Spleen (tissue), 11 donors: ENCODE data around the gene LRIG3. TPM values are rescaled to one million over a fixed set of nuclear protein-coding genes. Genes with fewer than 3 reads are reported as not detected.

Source experiments
- DNase-seq: peaks from one replicate; pipeline ENCODE4 v3.0.0-alpha.2; 2020
- H3K27ac ChIP-seq, 8 donors: fragments of 200-600 bp; sonication (generic) in 7 of 8; 1 replicate in 4 of 8; 2 replicates in 4 of 8; pipeline versions ENCODE4 v1.5.0 to v1.8.0; 2016 to 2021; ENCODE audit warnings: inconsistent platforms in 4 of 8, mild to moderate bottlenecking in 4 of 8, moderate library complexity in 1 of 8
- H3K27me3 ChIP-seq, 7 donors: fragments of 200-600 bp; sonication (generic) in 6 of 7; replicated peaks in 1 of 7; 1 replicate in 4 of 7; 2 replicates in 3 of 7; pipeline versions ENCODE4 v1.5.0 to v1.8.0; 2016 to 2021; ENCODE audit warnings: inconsistent platforms in 3 of 7, mild to moderate bottlenecking in 1 of 7
- H3K36me3 ChIP-seq, 6 donors: fragments of 200-600 bp; sonication (generic) in 5 of 6; 1 replicate in 4 of 6; 2 replicates in 2 of 6; pipeline versions ENCODE4 v1.5.0 to v1.8.0; 2016 to 2021; ENCODE audit warnings: inconsistent platforms in 2 of 6
- H3K4me1 ChIP-seq, 6 donors: fragments of 200-600 bp; sonication (generic) in 5 of 6; 1 replicate in 3 of 6; 2 replicates in 3 of 6; pipeline versions ENCODE4 v1.5.0 to v1.8.0; 2016 to 2021; ENCODE audit warnings: inconsistent platforms in 3 of 6
- H3K4me3 ChIP-seq, 8 donors: fragments of 200-600 bp; sonication (generic) in 7 of 8; 1 replicate in 4 of 8; 2 replicates in 4 of 8; pipeline versions ENCODE4 v1.5.0 to v1.8.0; 2016 to 2021; ENCODE audit warnings: inconsistent platforms in 4 of 8, mild to moderate bottlenecking in 4 of 8, moderate library complexity in 2 of 8
- H3K9me3 ChIP-seq, 8 donors: fragments of 200-600 bp; sonication (generic) in 7 of 8; 1 replicate in 4 of 8; 2 replicates in 4 of 8; pipeline versions ENCODE4 v1.5.0 to v1.8.0; 2016 to 2021; ENCODE audit warnings: inconsistent platforms in 4 of 8
- CTCF ChIP-seq, 11 experiments: fragments of 200-600 bp in 7 of 11; fragments of 450-650 bp in 4 of 11; sonication (generic) in 4 of 11; IDR thresholded peaks in 8 of 11; conservative IDR thresholded peaks in 3 of 11; 1 replicate in 7 of 11; 2 replicates in 4 of 11; pipeline versions ENCODE4 v1.4.0 to v1.8.0; 2016 to 2021; ENCODE audit warnings: antibody characterized with exemption in 11 of 11, inconsistent platforms in 4 of 11, mild to moderate bottlenecking in 1 of 11
- POLR2A ChIP-seq, 3 donors: fragments of 450-650 bp; IDR thresholded peaks; one replicate each; pipeline ENCODE4 v1.5.1; 2017; ENCODE audit warnings: antibody characterized with exemption in 3 of 3, mild to moderate bottlenecking in 1 of 3
- POLR2AphosphoS5 ChIP-seq, 3 donors: sonication (generic); formaldehyde crosslinking; IDR thresholded peaks; one replicate each; pipeline ENCODE4 v1.5.1; 2017; ENCODE audit warnings: antibody characterized with exemption in 3 of 3
- WGBS, 5 donors: extraction: QIAGEN DNeasy Blood & Tissue Kit in 3 of 5; methylation state at CpG; one replicate each; pipeline versions ENCODE4 v1.1.5 to v1.1.7; 2013 to 2018; 5-methylcytosine and 5-hydroxymethylcytosine counted together
- intact Hi-C: fragments of 100-400 bp; cut with DNase I; formaldehyde crosslinking; loops from one replicate; pipeline ENCODE4 v1.15.0; 2023; ENCODE audit warnings: low total_unique reads
- polyA plus RNA-seq, 3 donors: library from polyadenylated mRNA; stranded (reverse); fragments of 200-250 nt; gene quantifications; one replicate each; pipeline ENCODE4 v1.2.1, GENCODE V29; 2013
- total RNA-seq, 7 donors: library from RNA; depleted of rRNA in 3 of 7; stranded (reverse); fragments of >200 nt in 3 of 7; fragmentation: NEBNext Ultra II Directional in 4 of 7; extraction: Animal tissue kit (Norgen Biotek cat#: 25700) in 4 of 7; gene quantifications; one replicate each; pipeline versions ENCODE4 v1.1.0 to v1.2.1, GENCODE V29; 2016 to 2021
- donor health status: healthy with polysubstance abuse.
- donor health status: DM: no; HTN: no; CAD: no; lungs with moderate emphysema.
- donor health status: DM: no; HTN: no; CAD: no.
- donor health status: Bipolar disorder and iron deficiency.
- donor health status: healthy.
- donor health status: DM: no; HTN: no; CAD: no.
- donor health status: DM: yes; HTN: yes; CAD: no.

The LRIG3 gene
- total and polyA plus RNA-seq, 10 donors: 1.3 to 110 (median 23.7) TPM

GRCh38 chr12:58916161-58916621, 4.1 kb downstream of the LRIG3 start:
- TF ChIP-seq POLR2AphosphoS5 (IDR thresholded peaks at IDR 0.05): no peak
- no peak for TF ChIP-seq POLR2A (IDR thresholded peaks at IDR 0.05)
- no peak for TF ChIP-seq CTCF (IDR thresholded peaks at IDR 0.05 in 8 of 11, conservative IDR thresholded peaks at IDR 0.05 in 3 of 11)
- Histone ChIP-seq H3K4me1 (peaks cover 0 to 35% (median 17%) of the 10 kb centered on the region in 6 donors), H3K27ac (peak overlapping the region in 2 of 8 donors; percentile 90 to 93), H3K36me3 (no peaks in the 10 kb centered on the region), H3K9me3 (no peaks in the 10 kb centered on the region), H3K4me3 (peak overlapping the region in 3 of 8 donors; percentile 33 to 81 (median 76)), H3K27me3 (peaks cover 0 to 34% (median 12%) of the 10 kb centered on the region in 7 donors)
- 54 to 68% (median 61%) methylated on average over 2 of the region's 2 CpGs for WGBS, 5 donors
- intact Hi-C loops: no loop called here
- no peak for DNase-seq

- peak overlapping the region in 3 of 8 donors; percentile 19 to 93 (median 40) for H3K27ac ChIP-seq
- peaks cover 0 to 30% (median 12%) of the 10 kb centered on the region in 6 donors for H3K4me1 ChIP-seq
- H3K36me3 ChIP-seq: no peaks in the 10 kb centered on the region
- TF ChIP-seq CTCF (IDR thresholded peaks at IDR 0.05 in 8 of 11, conservative IDR thresholded peaks at IDR 0.05 in 3 of 11): no peak
- H3K4me3 ChIP-seq: peak overlapping the region in 3 of 8 donors; percentile 4 to 81 (median 76)
- peaks cover 0 to 29% (median 12%) of the 10 kb centered on the region in 7 donors for H3K27me3 ChIP-seq
- no peaks in the 10 kb centered on the region for H3K9me3 ChIP-seq
- WGBS, 5 donors: 40 to 57% (median 49%) methylated on average over 4 of the region's 4 CpGs
- DNase-seq: no peak
- intact Hi-C loops: no loop called here
These were observed 4.7 kb downstream of the LRIG3 start for GRCh38 chr12:58915634-58916033.

GRCh38 chr12:58915037-58915436, 5.3 kb downstream of the LRIG3 start:
- 49 to 70% (median 63%) methylated on average over 2 of the region's 2 CpGs for WGBS, 5 donors
- Histone ChIP-seq H3K4me3 (peak overlapping the region in 2 of 8 donors; percentile 4 to 76), H3K9me3 (no peaks in the 10 kb centered on the region), H3K4me1 (peaks cover 0 to 24% (median 7%) of the 10 kb centered on the region in 6 donors), H3K36me3 (no peaks in the 10 kb centered on the region), H3K27me3 (peaks cover 0 to 23% (median 7%) of the 10 kb centered on the region in 7 donors), H3K27ac (no peak overlapping the region)
- intact Hi-C loops: no loop called here
- TF ChIP-seq CTCF (IDR thresholded peaks at IDR 0.05 in 8 of 11, conservative IDR thresholded peaks at IDR 0.05 in 3 of 11) (no peak), POLR2A (IDR thresholded peaks at IDR 0.05) (no peak), POLR2AphosphoS5 (IDR thresholded peaks at IDR 0.05) (no peak)
- DNase-seq: no peak

GRCh38 chr12:58914457-58914856, 5.8 kb downstream of the LRIG3 start:
- Histone ChIP-seq H3K27ac (no peak overlapping the region), H3K4me1 (peaks cover 0 to 18% (median 6%) of the 10 kb centered on the region in 6 donors)
- intact Hi-C loops: no loop called here

More at GRCh38 chr12:58914457-58914856, 5.8 kb downstream of the LRIG3 start:
- WGBS, 5 donors: 61 to 79% (median 74%) methylated on average over 2 of the region's 2 CpGs
- TF ChIP-seq CTCF (IDR thresholded peaks at IDR 0.05 in 8 of 11, conservative IDR thresholded peaks at IDR 0.05 in 3 of 11): no peak
- TF ChIP-seq POLR2A (IDR thresholded peaks at IDR 0.05): no peak
- TF ChIP-seq POLR2AphosphoS5 (IDR thresholded peaks at IDR 0.05): no peak
- Histone ChIP-seq H3K9me3 (no peaks in the 10 kb centered on the region), H3K36me3 (no peaks in the 10 kb centered on the region), H3K4me3 (no peak overlapping the region), H3K27me3 (peaks cover 0 to 17% (median 2%) of the 10 kb centered on the region in 7 donors)
- DNase-seq: no peak
